T-helper 9 cell (primary cell): ENCODE results near the gene EIF3K.
A peak's percentile ranks its signal among the peaks of the same experiment; 100 is the strongest.
"Not testable (repeated sequence)": the region's sequence is repeated elsewhere in the genome, so short reads cannot be mapped to it uniquely, and the experiment has no call there.

Source experiments
- DNase-seq: peaks from one replicate; pipeline ENCODE4 v3.0.0-alpha.2; 2020

Gene EIF3K

GRCh38 chr19:38619361-38620174 is 580 bp downstream of the EIF3K start:
- DNase-seq, result no peak

GRCh38 chr19:38624822-38625221 is 5.8 kb downstream of the EIF3K start:
- DNase-seq, result no peak

- DNase-seq, result no peak
Measured at GRCh38 chr19:38626401-38626800, 7.4 kb downstream of the EIF3K start.

GRCh38 chr19:38629568-38629967 is 10.6 kb downstream of the EIF3K start:
- no peak for DNase-seq

- not testable (repeated sequence) for DNase-seq
Measured at GRCh38 chr19:38631301-38631700, 12.3 kb downstream of the EIF3K start.

GRCh38 chr19:38631811-38632475 is 13.0 kb downstream of the EIF3K start:
- not testable (repeated sequence) for DNase-seq

GRCh38 chr19:38632476-38633213 is 13.7 kb downstream of the EIF3K start:
- DNase-seq, result no peak

GRCh38 chr19:38634757-38635482 is 15.9 kb downstream of the EIF3K start:
- peak; percentile 70 for DNase-seq

- no peak for DNase-seq
Measured at GRCh38 chr19:38635483-38636399, 16.8 kb downstream of the EIF3K start.

- DNase-seq, result no peak
Measured at GRCh38 chr19:38638461-38638860, 19.5 kb downstream of the EIF3K start.

- DNase-seq, result no peak
Measured at GRCh38 chr19:38639679-38640078, 20.7 kb downstream of the EIF3K start.

- DNase-seq, result no peak
Measured at GRCh38 chr19:38640368-38640767, 21.4 kb downstream of the EIF3K start.

GRCh38 chr19:38642176-38642575 is 23.2 kb downstream of the EIF3K start:
- no peak for DNase-seq

GRCh38 chr19:38644719-38645118 is 25.7 kb downstream of the EIF3K start:
- DNase-seq, result no peak

GRCh38 chr19:38647368-38647965 is 28.5 kb downstream of the EIF3K start, which contains the start of gene ACTN4:
Gene ACTN4, plus strand, starts transcription at chr19:38647649. Its CDS starts 97 bp downstream, at chr19:38647746.
- peak; percentile 100 for DNase-seq

- no peak for DNase-seq
Measured at GRCh38 chr19:38647966-38648768, 29.2 kb downstream of the EIF3K start.

GRCh38 chr19:38648769-38649304 is 29.8 kb downstream of the EIF3K start:
- no peak for DNase-seq

- no peak for DNase-seq
Measured at GRCh38 chr19:38649305-38650171, 30.6 kb downstream of the EIF3K start.
